T-helper 2 cell treated with Interferon-gamma antibody and Interleukin-4, amounts not matched to agents 100 ng/mL and 5 ng/mL, for 36 hours (primary cell): ENCODE data around the gene PAQR9. TPM values are rescaled to one million over a fixed set of nuclear protein-coding genes. Genes with fewer than 3 reads are reported as not detected.

ENCODE experiments used
- intact Hi-C: fragments of 100-400 bp; cut with micrococcal nuclease; formaldehyde crosslinking; loops from one replicate; pipeline ENCODE4 v1.15.1; 2023
- total RNA-seq: library from RNA; stranded (reverse); gene quantifications from 2 replicates; pipeline ENCODE4 v1.2.3, GENCODE V29; 2022

The PAQR9 gene
- total RNA-seq, 1 donor from 2014 or later = not detected

GRCh38 chr3:142983318-142983717 lies 19.8 kb upstream of the PAQR9 start:
- intact Hi-C loops = loop anchor here (10.0 kb wide), 1 partner anchor 859 kb away; no protein-coding TSS in a partner anchor

GRCh38 chr3:142982038-142982773 lies 18.7 kb upstream of the PAQR9 start:
- intact Hi-C loops = loop anchor here (10.0 kb wide), 1 partner anchor 857 kb away; no protein-coding TSS in a partner anchor

- intact Hi-C loops = loop anchor here (10.0 kb wide), 1 partner anchor 856 kb away; no protein-coding TSS in a partner anchor
Measured at GRCh38 chr3:142981108-142981507, 17.6 kb upstream of the PAQR9 start.

GRCh38 chr3:142977399-142977728 lies 13.9 kb upstream of the PAQR9 start:
- intact Hi-C loops = no loop called here

- intact Hi-C loops = no loop called here
Measured at GRCh38 chr3:142976621-142977398, 13.3 kb upstream of the PAQR9 start.

- intact Hi-C loops = no loop called here
Measured at GRCh38 chr3:142975316-142975995, 12.0 kb upstream of the PAQR9 start.

GRCh38 chr3:142973217-142974009 lies 9.9 kb upstream of the PAQR9 start:
- intact Hi-C loops = no loop called here

GRCh38 chr3:142972092-142972753 lies 8.7 kb upstream of the PAQR9 start:
- intact Hi-C loops = no loop called here

GRCh38 chr3:142971431-142971830 lies 8.0 kb upstream of the PAQR9 start:
- intact Hi-C loops = no loop called here

- intact Hi-C loops = no loop called here
Measured at GRCh38 chr3:142968319-142969025, 5.0 kb upstream of the PAQR9 start.

GRCh38 chr3:142966808-142967207 lies 3.3 kb upstream of the PAQR9 start:
- intact Hi-C loops = no loop called here

- intact Hi-C loops = no loop called here
Measured at GRCh38 chr3:142965581-142965980, 2.1 kb upstream of the PAQR9 start.

- intact Hi-C loops = no loop called here
Measured at GRCh38 chr3:142963234-142963515, 299 bp downstream of the PAQR9 start.

- intact Hi-C loops = no loop called here
Measured at GRCh38 chr3:142962520-142963233, 797 bp downstream of the PAQR9 start.

- intact Hi-C loops = no loop called here
Measured at GRCh38 chr3:142962175-142962519, 1.3 kb downstream of the PAQR9 start.

GRCh38 chr3:142961539-142961938 lies 1.9 kb downstream of the PAQR9 start:
- intact Hi-C loops = no loop called here

GRCh38 chr3:142960322-142960850 lies 3.1 kb downstream of the PAQR9 start:
- intact Hi-C loops = no loop called here

- intact Hi-C loops = no loop called here
Measured at GRCh38 chr3:142958707-142959106, 4.8 kb downstream of the PAQR9 start.

GRCh38 chr3:142953443-142953842 lies 10.0 kb downstream of the PAQR9 start:
- intact Hi-C loops = no loop called here
